ENCODE data around the gene IL12RB2. TPM values are rescaled to one million over a fixed set of nuclear protein-coding genes. Genes with fewer than 3 reads are reported as not detected.

The IL12RB2 gene
- total RNA-seq, 4 donors from 2014 or later: 0.79 to 4.5 (median 1.6) TPM

- no peak overlapping the region for H3K4me3 ChIP-seq
- H3K27ac ChIP-seq: no peak overlapping the region
- H3K9me3 ChIP-seq: no peaks in the 10 kb centered on the region
- DNase-seq (ENCODE audit: low spot score in 2 of 2): no peak
- no peaks in the 10 kb centered on the region for H3K36me3 ChIP-seq
- 59% methylated on average over 2 of the region's 2 CpGs for WGBS
- peaks cover 3% of the 10 kb centered on the region for H3K4me1 ChIP-seq
- TF ChIP-seq EP300 (IDR thresholded peaks at IDR 0.05) (no peak), POLR2A (IDR thresholded peaks at IDR 0.05) (no peak), POLR2AphosphoS5 (IDR thresholded peaks at IDR 0.05) (no peak), CTCF (IDR thresholded peaks at IDR 0.05) (no peak)
- H3K27me3 ChIP-seq: no peaks in the 10 kb centered on the region
These were observed 9.2 kb downstream of the IL12RB2 start for GRCh38 chr1:67316918-67317317.

- WGBS: 92% methylated on average over 4 of the region's 4 CpGs
- DNase-seq (ENCODE audit: low spot score in 2 of 2): no peak
- Histone ChIP-seq H3K9me3 (no peaks in the 10 kb centered on the region), H3K27ac (no peak overlapping the region), H3K27me3 (no peaks in the 10 kb centered on the region), H3K4me3 (no peak overlapping the region), H3K36me3 (no peaks in the 10 kb centered on the region), H3K4me1 (peaks cover 3% of the 10 kb centered on the region)
- TF ChIP-seq POLR2A (IDR thresholded peaks at IDR 0.05) (no peak), POLR2AphosphoS5 (IDR thresholded peaks at IDR 0.05) (no peak), EP300 (IDR thresholded peaks at IDR 0.05) (no peak), CTCF (IDR thresholded peaks at IDR 0.05) (no peak)
These were observed 10.1 kb downstream of the IL12RB2 start for GRCh38 chr1:67317803-67318202.

- no peak overlapping the region for H3K4me3 ChIP-seq
These were observed 14.8 kb downstream of the IL12RB2 start for GRCh38 chr1:67322442-67322841.

GRCh38 chr1:67323087-67323486 is 15.4 kb downstream of the IL12RB2 start:
- no peak for DNase-seq (ENCODE audit: low spot score in 2 of 2)
- Histone ChIP-seq H3K4me3 (no peak overlapping the region), H3K4me1 (no peaks in the 10 kb centered on the region), H3K27ac (no peak overlapping the region), H3K27me3 (no peaks in the 10 kb centered on the region), H3K36me3 (no peaks in the 10 kb centered on the region), H3K9me3 (no peaks in the 10 kb centered on the region)
- TF ChIP-seq POLR2A (IDR thresholded peaks at IDR 0.05) (no peak), POLR2AphosphoS5 (IDR thresholded peaks at IDR 0.05) (no peak), CTCF (IDR thresholded peaks at IDR 0.05) (no peak), EP300 (IDR thresholded peaks at IDR 0.05) (no peak)
- WGBS: 89% methylated on average over 3 of the region's 3 CpGs

More at GRCh38 chr1:67322442-67322841, 14.8 kb downstream of the IL12RB2 start:
- no peaks in the 10 kb centered on the region for H3K27me3 ChIP-seq
- no peak for TF ChIP-seq POLR2A (IDR thresholded peaks at IDR 0.05)
- no peak for TF ChIP-seq CTCF (IDR thresholded peaks at IDR 0.05)
- no peak for TF ChIP-seq POLR2AphosphoS5 (IDR thresholded peaks at IDR 0.05)
- no peak for TF ChIP-seq EP300 (IDR thresholded peaks at IDR 0.05)
- WGBS: 91% methylated on average over 1 of the region's 1 CpG
- H3K27ac ChIP-seq: no peak overlapping the region
- H3K4me1 ChIP-seq: no peaks in the 10 kb centered on the region
- DNase-seq (ENCODE audit: low spot score in 2 of 2): no peak
- H3K9me3 ChIP-seq: no peaks in the 10 kb centered on the region
- H3K36me3 ChIP-seq: no peaks in the 10 kb centered on the region

GRCh38 chr1:67324068-67324467 is 16.4 kb downstream of the IL12RB2 start:
- WGBS: 96% methylated on average over 8 of the region's 8 CpGs
- H3K36me3 ChIP-seq: no peaks in the 10 kb centered on the region
- H3K4me3 ChIP-seq: no peak overlapping the region
- H3K27me3 ChIP-seq: no peaks in the 10 kb centered on the region
- no peak for DNase-seq (ENCODE audit: low spot score in 2 of 2)
- H3K9me3 ChIP-seq: no peaks in the 10 kb centered on the region
- no peaks in the 10 kb centered on the region for H3K4me1 ChIP-seq
- H3K27ac ChIP-seq: no peak overlapping the region
- no peak for TF ChIP-seq EP300 (IDR thresholded peaks at IDR 0.05)
- no peak for TF ChIP-seq POLR2AphosphoS5 (IDR thresholded peaks at IDR 0.05)

- H3K9me3 ChIP-seq: no peaks in the 10 kb centered on the region
- WGBS: 78% methylated on average over 3 of the region's 3 CpGs
- no peak overlapping the region for H3K4me3 ChIP-seq
- H3K27me3 ChIP-seq: no peaks in the 10 kb centered on the region
- TF ChIP-seq EP300 (IDR thresholded peaks at IDR 0.05) (no peak), POLR2A (IDR thresholded peaks at IDR 0.05) (no peak), POLR2AphosphoS5 (IDR thresholded peaks at IDR 0.05) (no peak), CTCF (IDR thresholded peaks at IDR 0.05) (no peak)
- DNase-seq (ENCODE audit: low spot score in 2 of 2): no peak
- no peak overlapping the region for H3K27ac ChIP-seq
- no peaks in the 10 kb centered on the region for H3K4me1 ChIP-seq
- no peaks in the 10 kb centered on the region for H3K36me3 ChIP-seq
These were observed 20.3 kb downstream of the IL12RB2 start for GRCh38 chr1:67327864-67328466.

Measured in suprapubic skin (tissue), 4 donors.